NB4 (cell line): ENCODE measurements around the gene CNTN4.
"Not testable (repeated sequence)": the region's sequence is repeated elsewhere in the genome, so short reads cannot be mapped to it uniquely, and the experiment has no call there.

Experiments
- DNase-seq: peaks from one replicate; pipeline ENCODE4 v3.0.0; 2010; ENCODE audit warnings: low read depth
- H3K4me3 ChIP-seq: one replicate; pipeline ENCODE4 v1.5.1; 2011; ENCODE audit warnings: mild to moderate bottlenecking, low read depth, low read length, moderate library complexity
- CTCF ChIP-seq: IDR thresholded peaks from one replicate; pipeline ENCODE4 v1.5.1; 2012; ENCODE audit warnings: low read depth, low read length
- MAX ChIP-seq: IDR thresholded peaks from 2 replicates; pipeline ENCODE4 v1.6.1; 2011; ENCODE audit warnings: low read depth, low read length
- MYC ChIP-seq: IDR thresholded peaks from 2 replicates; pipeline ENCODE4 v1.6.1; 2011; ENCODE audit warnings: low read depth, low read length
- POLR2A ChIP-seq: IDR thresholded peaks from 2 replicates; pipeline ENCODE4 v1.6.1; 2011; ENCODE audit warnings: mild to moderate bottlenecking; ENCODE audit not compliant: insufficient read length; ENCODE audit errors: extremely low read depth

The CNTN4 gene

GRCh38 chr3:2517500-2518172, 419.0 kb downstream of the CNTN4 start:
- no peak for TF ChIP-seq MYC
- TF ChIP-seq POLR2A: no peak
- no peak for TF ChIP-seq MAX
- no peak for TF ChIP-seq CTCF
- no peak for DNase-seq

GRCh38 chr3:2523281-2523836, 424.7 kb downstream of the CNTN4 start:
- TF ChIP-seq MAX (no peak), MYC (no peak), POLR2A (no peak), CTCF (no peak)
- no peak overlapping the region for H3K4me3 ChIP-seq
- no peak for DNase-seq

More at GRCh38 chr3:2517500-2518172, 419.0 kb downstream of the CNTN4 start:
- H3K4me3 ChIP-seq: no peak overlapping the region

- H3K4me3 ChIP-seq: no peak overlapping the region
- no peak for TF ChIP-seq MAX
- no peak for TF ChIP-seq POLR2A
- TF ChIP-seq CTCF: no peak
- TF ChIP-seq MYC: no peak
- no peak for DNase-seq
These were observed 427.3 kb downstream of the CNTN4 start for GRCh38 chr3:2525968-2526367.

GRCh38 chr3:2526926-2527325, 428.3 kb downstream of the CNTN4 start:
- no peak overlapping the region for H3K4me3 ChIP-seq
- TF ChIP-seq CTCF (no peak), MYC (no peak), MAX (no peak), POLR2A (no peak)
- no peak for DNase-seq

GRCh38 chr3:2527328-2527727, 428.7 kb downstream of the CNTN4 start:
- not testable (repeated sequence) for DNase-seq, H3K4me3 ChIP-seq

GRCh38 chr3:2534767-2535166, 436.1 kb downstream of the CNTN4 start:
- not testable (repeated sequence) for H3K4me3 ChIP-seq, DNase-seq

GRCh38 chr3:2535206-2535605, 436.5 kb downstream of the CNTN4 start:
- H3K4me3 ChIP-seq: no peak overlapping the region
- no peak for DNase-seq
- TF ChIP-seq POLR2A: no peak
- no peak for TF ChIP-seq MAX
- TF ChIP-seq CTCF: no peak
- TF ChIP-seq MYC: no peak
